Activated CD8-positive, alpha-beta memory T cell treated with anti-CD3 and anti-CD28 coated beads, Interleukin-2, amount 10 ng/mL, durations not matched to agents 7 days and 5 days (primary cell): ENCODE data around the gene PLEKHG3. TPM values are rescaled to one million over a fixed set of nuclear protein-coding genes. Genes with fewer than 3 reads are reported as not detected.
A peak's percentile ranks its signal among the peaks of the same experiment; 100 is the strongest.

Experiments used
- ATAC-seq: fragments of 150-1000 bp; cut with Tn5 transposase; one replicate; pipeline ENCODE4 v1.10.0; 2021; ENCODE audit warnings: moderate library complexity
- CTCF ChIA-PET: fragments of 350-600 bp; sonication (Branson Sonifier 250); formaldehyde crosslinking; loops from one replicate; lab custom pipeline; 2021; ENCODE audit warnings: antibody characterized with exemption; lab: Charles Lee
- DNase-seq: peaks from one replicate; pipeline ENCODE4 v3.0.0-alpha.2; 2020
- H3K27ac Mint-ChIP-seq: one replicate; pipeline ENCODE4 v1.8.0; 2021; ENCODE audit warnings: mild to moderate bottlenecking, mixed read lengths
- H3K27me3 Mint-ChIP-seq: one replicate; pipeline ENCODE4 v1.8.0; 2021; ENCODE audit warnings: mixed read lengths
- H3K36me3 Mint-ChIP-seq: one replicate; pipeline ENCODE4 v1.8.0; 2021; ENCODE audit warnings: mild to moderate bottlenecking, mixed read lengths
- H3K4me1 Mint-ChIP-seq: one replicate; pipeline ENCODE4 v1.8.0; 2021; ENCODE audit warnings: mixed read lengths
- H3K4me3 Mint-ChIP-seq: one replicate; pipeline ENCODE4 v1.8.0; 2021; ENCODE audit warnings: mild to moderate bottlenecking, moderate library complexity, mixed read lengths
- H3K9me3 Mint-ChIP-seq: one replicate; pipeline ENCODE4 v1.8.0; 2022; ENCODE audit warnings: low read depth, mixed read lengths
- total RNA-seq, 2 experiments: library from RNA; stranded (reverse); gene quantifications; one replicate each; pipeline ENCODE4 v1.2.3, GENCODE V29; 2021

PLEKHG3 gene
- total RNA-seq, 2 experiments from 2014 or later, result 11.9 to 28.2 TPM

DNA sequence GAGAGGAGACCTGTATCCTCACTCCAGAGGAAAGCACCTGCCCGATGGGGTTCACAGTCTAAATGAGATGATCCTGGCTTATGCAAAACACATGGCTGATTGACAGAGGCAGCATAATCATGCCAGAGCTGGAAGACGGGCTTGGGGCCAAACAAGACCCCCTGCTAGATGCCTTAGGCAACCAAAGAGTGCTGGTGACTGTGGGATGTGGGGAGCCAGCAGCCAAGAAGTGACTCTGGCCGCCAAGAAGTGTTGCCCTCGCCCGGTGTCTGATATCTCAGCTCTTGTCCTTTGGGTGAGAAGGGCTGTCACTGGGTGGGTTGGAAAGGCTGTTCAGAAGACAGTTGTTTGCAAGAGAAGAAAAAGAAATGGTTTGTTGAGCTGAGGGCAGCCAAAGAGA lies 56.7 kb downstream of the PLEKHG3 start:
- Mint-ChIP-seq H3K9me3 (no peaks in the 10 kb centered on the region), H3K27ac (no peak overlapping the region), H3K27me3 (peaks cover 18% of the 10 kb centered on the region), H3K36me3 (no peaks in the 10 kb centered on the region), H3K4me3 (no peak overlapping the region), H3K4me1 (peaks cover 49% of the 10 kb centered on the region)
- CTCF ChIA-PET, result interaction anchor here (0.6 to 13.8 kb wide), 15 partner anchors 12 to 282 kb away, joined by 3 to 183 read pairs (median 7); partner anchors contain the start of gene CHURC1
- ATAC-seq (no peak), DNase-seq (no peak)

GRCh38 chr14:64761441-64762043 lies 57.3 kb downstream of the PLEKHG3 start:
- Mint-ChIP-seq H3K27ac (no peak overlapping the region), H3K27me3 (peaks cover 18% of the 10 kb centered on the region)
- no peak for ATAC-seq

DNA sequence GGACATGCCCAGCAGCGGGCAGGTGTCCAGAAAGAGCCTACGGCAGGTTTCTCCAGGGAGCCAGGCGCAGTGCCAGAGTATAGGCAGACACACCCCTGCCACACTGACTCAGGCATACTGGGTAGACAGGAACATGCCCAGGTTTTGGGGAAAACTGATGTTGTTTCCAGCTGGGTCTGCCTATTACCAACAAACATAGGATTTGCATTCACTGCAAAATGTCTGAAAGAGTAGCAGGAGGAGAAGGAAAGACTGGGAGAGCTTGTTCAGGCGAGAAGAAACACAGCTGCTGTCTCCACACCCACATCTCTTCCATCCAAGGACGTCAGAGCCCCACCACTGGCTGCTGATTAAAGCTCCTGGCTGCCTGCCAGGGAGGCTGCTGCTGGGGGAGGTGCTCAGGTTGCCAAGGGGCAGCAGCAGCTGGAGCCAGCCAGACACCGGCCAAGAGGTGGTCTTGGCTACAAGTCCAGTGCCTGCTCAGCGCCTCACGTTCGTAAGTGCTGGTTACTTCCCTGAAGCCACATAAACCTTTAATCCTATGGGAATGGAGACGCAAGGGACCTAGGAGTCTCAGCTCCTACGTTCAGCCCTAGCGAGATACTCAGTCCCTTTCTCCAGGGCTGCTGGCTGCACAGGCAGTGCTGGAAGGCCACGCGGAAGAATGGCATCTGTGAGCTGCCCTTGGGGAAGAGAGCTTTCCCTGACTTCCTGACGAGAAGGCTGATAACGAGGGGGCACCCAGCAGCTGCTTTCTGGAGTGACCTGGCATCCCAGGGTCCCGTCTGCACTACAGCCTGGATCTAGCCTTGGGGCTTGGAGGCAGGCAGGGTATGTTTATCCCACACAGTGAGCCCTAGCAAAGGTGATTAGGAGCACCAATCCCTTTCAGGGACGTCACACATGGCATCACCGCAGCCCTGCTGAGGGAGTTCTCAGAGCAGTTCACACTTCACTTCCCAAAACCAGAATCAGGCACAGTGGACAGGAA lies 58.1 kb downstream of the PLEKHG3 start:
- no peaks in the 10 kb centered on the region for H3K9me3 Mint-ChIP-seq
- CTCF ChIA-PET, result interaction anchor here (0.9 to 13.8 kb wide), 15 partner anchors 10 to 138 kb away, joined by 3 to 183 read pairs (median 7); no protein-coding TSS in a partner anchor

More at GRCh38 chr14:64761441-64762043, 57.3 kb downstream of the PLEKHG3 start:
- Mint-ChIP-seq H3K36me3 (no peaks in the 10 kb centered on the region), H3K4me3 (no peak overlapping the region), H3K4me1 (peaks cover 49% of the 10 kb centered on the region), H3K9me3 (no peaks in the 10 kb centered on the region)
- CTCF ChIA-PET, result interaction anchor here (0.9 to 13.8 kb wide), 19 partner anchors 11 to 153 kb away, joined by 3 to 183 read pairs (median 4); partner anchors contain the start of gene CHURC1
- no peak for DNase-seq

GRCh38 chr14:64763085-64763782 lies 59.0 kb downstream of the PLEKHG3 start:
- no peak for ATAC-seq
- CTCF ChIA-PET, result interaction anchor here (1.3 to 13.8 kb wide), 4 partner anchors 27 to 92 kb away, joined by 4 to 183 read pairs (median 12); no protein-coding TSS in a partner anchor
- no peak overlapping the region for H3K4me3 Mint-ChIP-seq
- peaks cover 38% of the 10 kb centered on the region for H3K4me1 Mint-ChIP-seq
- no peak for DNase-seq
- no peaks in the 10 kb centered on the region for H3K9me3 Mint-ChIP-seq
- peaks cover 18% of the 10 kb centered on the region for H3K27me3 Mint-ChIP-seq
- no peaks in the 10 kb centered on the region for H3K36me3 Mint-ChIP-seq
- H3K27ac Mint-ChIP-seq, result no peak overlapping the region

More for the DNA sequence above, 58.1 kb downstream of the PLEKHG3 start:
- peaks cover 42% of the 10 kb centered on the region for H3K4me1 Mint-ChIP-seq
- ATAC-seq (no peak), DNase-seq (peak; percentile 51)
- H3K27ac Mint-ChIP-seq, result no peak overlapping the region
- H3K4me3 Mint-ChIP-seq, result no peak overlapping the region
- no peaks in the 10 kb centered on the region for H3K36me3 Mint-ChIP-seq
- peaks cover 18% of the 10 kb centered on the region for H3K27me3 Mint-ChIP-seq

GRCh38 chr14:64763801-64764621 lies 59.8 kb downstream of the PLEKHG3 start:
- no peak overlapping the region for H3K27ac Mint-ChIP-seq
- H3K27me3 Mint-ChIP-seq, result peaks cover 18% of the 10 kb centered on the region
- H3K4me1 Mint-ChIP-seq, result peaks cover 35% of the 10 kb centered on the region
- CTCF ChIA-PET, result interaction anchor here (0.5 to 13.8 kb wide), 25 partner anchors 9 to 189 kb away, joined by 3 to 183 read pairs (median 4); no protein-coding TSS in a partner anchor
- no peaks in the 10 kb centered on the region for H3K36me3 Mint-ChIP-seq
- ATAC-seq (no peak), DNase-seq (no peak)
- no peaks in the 10 kb centered on the region for H3K9me3 Mint-ChIP-seq
- H3K4me3 Mint-ChIP-seq, result no peak overlapping the region

DNA sequence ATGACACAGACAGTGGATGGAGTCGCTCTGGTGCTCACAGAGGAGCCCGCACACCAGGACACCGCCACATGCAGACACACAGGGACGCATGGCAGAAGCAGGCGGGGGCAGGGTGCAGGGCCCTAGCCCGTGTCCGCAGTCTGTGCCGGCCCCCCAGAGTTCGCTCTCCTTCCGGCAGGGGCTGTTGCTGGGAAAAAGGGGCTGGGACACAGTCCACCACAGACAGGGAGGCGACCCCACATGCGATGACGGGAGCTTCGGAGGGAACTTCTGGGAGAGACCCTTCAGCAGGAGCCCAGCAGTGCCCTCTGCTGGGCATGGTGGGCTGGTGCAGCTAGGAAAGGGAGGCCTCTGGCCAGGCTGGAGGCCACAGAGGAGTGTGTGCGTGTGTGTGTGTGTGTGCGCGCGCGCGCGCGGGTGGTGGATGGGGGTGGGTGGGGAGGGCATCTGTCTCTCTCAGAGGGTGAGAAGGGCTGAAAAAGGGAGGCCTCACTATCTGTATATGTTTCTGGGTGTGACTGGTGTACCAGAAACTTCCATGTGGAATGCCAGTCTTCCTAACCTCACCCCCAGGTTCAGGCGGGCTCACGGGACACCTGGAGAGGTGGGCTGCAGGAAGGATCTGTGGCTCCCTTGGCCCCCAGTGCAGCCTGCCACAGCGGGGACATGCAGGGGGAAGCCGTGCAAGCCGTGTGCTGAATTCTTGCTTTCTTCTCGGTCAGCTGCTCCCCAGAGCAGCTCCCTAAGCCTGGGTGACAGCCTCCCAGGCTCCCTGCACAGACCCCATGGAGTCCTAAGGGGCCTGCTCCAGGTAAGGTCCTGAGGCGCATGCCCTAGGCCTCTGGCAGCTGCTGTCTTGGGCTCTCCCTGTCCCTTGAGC lies 60.7 kb downstream of the PLEKHG3 start:
- ATAC-seq (peak; percentile 74), DNase-seq (peak; percentile 79)
- Mint-ChIP-seq H3K9me3 (no peaks in the 10 kb centered on the region), H3K27ac (no peak overlapping the region), H3K4me1 (peaks cover 35% of the 10 kb centered on the region), H3K4me3 (no peak overlapping the region), H3K36me3 (no peaks in the 10 kb centered on the region), H3K27me3 (peaks cover 18% of the 10 kb centered on the region)
- CTCF ChIA-PET, result interaction anchor here (0.5 to 13.8 kb wide), 26 partner anchors 8 to 188 kb away, joined by 3 to 183 read pairs (median 4); no protein-coding TSS in a partner anchor

- H3K4me1 Mint-ChIP-seq, result peaks cover 33% of the 10 kb centered on the region
- CTCF ChIA-PET, result interaction anchor here (0.9 to 13.8 kb wide), 8 partner anchors 7 to 152 kb away, joined by 3 to 183 read pairs (median 6); no protein-coding TSS in a partner anchor
- ATAC-seq, result no peak
- DNase-seq, result no peak
- peaks cover 13% of the 10 kb centered on the region for H3K27me3 Mint-ChIP-seq
- no peaks in the 10 kb centered on the region for H3K9me3 Mint-ChIP-seq
- H3K36me3 Mint-ChIP-seq, result no peaks in the 10 kb centered on the region
- no peak overlapping the region for H3K27ac Mint-ChIP-seq
- no peak overlapping the region for H3K4me3 Mint-ChIP-seq
Observed at GRCh38 chr14:64765740-64766302, 61.6 kb downstream of the PLEKHG3 start.

DNA sequence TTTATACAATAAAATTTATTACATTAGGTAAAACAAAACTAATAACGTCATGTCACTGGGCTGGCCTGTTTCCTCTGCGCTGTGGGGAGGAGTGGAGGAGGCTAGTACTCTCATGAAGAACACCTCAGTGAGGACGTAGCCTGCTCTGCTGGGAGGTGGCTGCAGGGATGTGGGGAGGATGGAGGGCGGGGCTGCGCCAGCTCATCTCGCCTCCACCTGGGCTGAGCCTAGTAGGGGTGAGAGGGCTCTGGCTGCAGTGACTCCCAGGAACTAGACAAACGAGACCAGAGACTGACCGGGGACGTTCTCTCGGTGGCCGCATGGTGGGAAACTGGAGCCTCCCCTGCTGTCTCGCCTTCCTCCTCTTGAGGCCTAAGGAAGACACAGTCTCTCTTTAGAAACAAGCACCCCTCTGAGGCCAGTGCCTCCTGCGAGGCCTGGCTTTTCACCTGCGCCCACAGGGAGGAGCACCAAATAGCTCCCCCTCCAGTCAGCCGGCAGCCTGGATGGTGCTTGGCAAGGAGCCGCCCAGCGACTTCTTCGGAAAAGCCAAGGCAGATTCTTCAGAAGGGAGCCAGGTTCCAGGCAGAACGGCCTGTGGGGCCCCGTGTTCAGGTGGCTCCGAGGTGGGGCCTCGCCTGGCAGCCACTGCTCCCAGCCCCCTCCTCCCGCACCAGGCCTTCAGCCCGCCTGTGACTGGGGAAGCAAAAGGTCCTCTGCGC lies 62.4 kb downstream of the PLEKHG3 start:
- ATAC-seq, result no peak
- no peak for DNase-seq
- Mint-ChIP-seq H3K4me1 (peaks cover 28% of the 10 kb centered on the region), H3K4me3 (no peak overlapping the region), H3K27ac (no peak overlapping the region), H3K9me3 (no peaks in the 10 kb centered on the region), H3K27me3 (peaks cover 5% of the 10 kb centered on the region), H3K36me3 (no peaks in the 10 kb centered on the region)
- CTCF ChIA-PET, result interaction anchor here (13.8 kb wide), 1 partner anchor 95 kb away, joined by 183 read pairs; no protein-coding TSS in a partner anchor

DNA sequence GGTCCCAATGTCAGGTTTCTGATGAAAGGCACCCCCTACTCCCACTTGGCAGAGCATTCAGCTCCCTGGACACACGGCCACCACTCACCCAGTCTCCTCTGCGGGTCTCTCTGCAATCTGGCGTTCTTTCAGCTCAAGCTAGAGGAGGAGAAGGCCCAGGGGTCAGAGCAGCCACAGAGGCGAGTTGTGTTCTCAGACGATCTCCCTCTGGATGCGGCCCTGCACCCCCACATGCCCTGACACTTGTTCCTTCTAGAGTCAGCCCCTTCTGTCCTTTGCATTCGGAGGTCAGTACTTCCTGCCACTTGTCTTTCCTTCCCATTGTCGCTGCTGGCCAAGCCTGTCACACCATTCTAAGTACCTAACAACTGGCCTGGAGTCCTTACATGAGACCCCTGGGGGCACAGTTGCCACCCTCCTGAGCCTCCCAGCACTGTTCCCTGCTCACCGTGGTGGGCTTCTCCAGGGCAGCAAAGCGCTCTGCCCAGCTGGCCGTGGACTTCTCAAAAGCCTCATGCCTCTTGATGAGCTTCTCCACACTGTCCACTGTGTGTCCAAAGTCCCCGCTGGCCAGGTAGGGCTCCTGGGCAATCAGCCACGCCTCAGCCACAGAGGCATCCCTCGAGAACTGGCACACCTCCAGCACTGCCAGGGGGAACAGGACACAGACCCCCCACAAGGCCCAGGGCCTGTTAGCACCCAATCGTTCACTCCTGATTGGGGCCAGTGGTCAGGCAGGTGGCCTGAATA lies 63.2 kb downstream of the PLEKHG3 start:
- Mint-ChIP-seq H3K9me3 (no peaks in the 10 kb centered on the region), H3K36me3 (no peaks in the 10 kb centered on the region), H3K4me1 (peaks cover 23% of the 10 kb centered on the region), H3K27me3 (no peaks in the 10 kb centered on the region), H3K4me3 (no peak overlapping the region), H3K27ac (no peak overlapping the region)
- DNase-seq (no peak), ATAC-seq (no peak)
- CTCF ChIA-PET, result interaction anchor here (13.8 kb wide), 1 partner anchor 96 kb away, joined by 183 read pairs; no protein-coding TSS in a partner anchor
